ENCODE measurements around the gene FCER2.

DNA sequence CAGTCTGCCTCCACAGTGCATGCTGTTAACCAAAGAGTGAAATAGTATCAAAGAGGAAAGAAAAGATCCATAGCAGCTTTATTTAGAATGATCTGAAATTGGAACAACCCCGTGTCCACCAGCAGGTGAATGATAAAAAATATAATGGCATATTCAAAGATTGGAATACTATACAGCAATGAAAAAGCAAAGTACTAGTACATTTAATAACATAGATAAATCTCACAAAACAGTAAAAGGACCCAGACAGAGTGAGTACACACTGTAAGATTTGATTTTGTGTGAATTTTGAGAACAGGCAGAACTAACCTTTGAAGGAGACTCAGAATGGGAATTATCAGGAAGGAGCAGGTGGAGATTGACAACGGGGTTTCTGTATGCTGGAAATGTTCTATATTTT is 46.2 kb upstream of the FCER2 start:
- TF ChIP-seq, protein P1, sequence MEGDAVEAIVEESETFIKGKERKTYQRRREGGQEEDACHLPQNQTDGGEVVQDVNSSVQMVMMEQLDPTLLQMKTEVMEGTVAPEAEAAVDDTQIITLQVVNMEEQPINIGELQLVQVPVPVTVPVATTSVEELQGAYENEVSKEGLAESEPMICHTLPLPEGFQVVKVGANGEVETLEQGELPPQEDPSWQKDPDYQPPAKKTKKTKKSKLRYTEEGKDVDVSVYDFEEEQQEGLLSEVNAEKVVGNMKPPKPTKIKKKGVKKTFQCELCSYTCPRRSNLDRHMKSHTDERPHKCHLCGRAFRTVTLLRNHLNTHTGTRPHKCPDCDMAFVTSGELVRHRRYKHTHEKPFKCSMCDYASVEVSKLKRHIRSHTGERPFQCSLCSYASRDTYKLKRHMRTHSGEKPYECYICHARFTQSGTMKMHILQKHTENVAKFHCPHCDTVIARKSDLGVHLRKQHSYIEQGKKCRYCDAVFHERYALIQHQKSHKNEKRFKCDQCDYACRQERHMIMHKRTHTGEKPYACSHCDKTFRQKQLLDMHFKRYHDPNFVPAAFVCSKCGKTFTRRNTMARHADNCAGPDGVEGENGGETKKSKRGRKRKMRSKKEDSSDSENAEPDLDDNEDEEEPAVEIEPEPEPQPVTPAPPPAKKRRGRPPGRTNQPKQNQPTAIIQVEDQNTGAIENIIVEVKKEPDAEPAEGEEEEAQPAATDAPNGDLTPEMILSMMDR (IDR thresholded peaks at IDR 0.05; ENCODE audit: low read depth, low read length, poor library complexity, severe bottlenecking), result no peak
- no peak for TF ChIP-seq EZH2phosphoT487 (IDR thresholded peaks at IDR 0.05; ENCODE audit: borderline replicate concordance, low read length)
